ENCODE measurements around the gene IGFBP6.

The IGFBP6 gene

DNA sequence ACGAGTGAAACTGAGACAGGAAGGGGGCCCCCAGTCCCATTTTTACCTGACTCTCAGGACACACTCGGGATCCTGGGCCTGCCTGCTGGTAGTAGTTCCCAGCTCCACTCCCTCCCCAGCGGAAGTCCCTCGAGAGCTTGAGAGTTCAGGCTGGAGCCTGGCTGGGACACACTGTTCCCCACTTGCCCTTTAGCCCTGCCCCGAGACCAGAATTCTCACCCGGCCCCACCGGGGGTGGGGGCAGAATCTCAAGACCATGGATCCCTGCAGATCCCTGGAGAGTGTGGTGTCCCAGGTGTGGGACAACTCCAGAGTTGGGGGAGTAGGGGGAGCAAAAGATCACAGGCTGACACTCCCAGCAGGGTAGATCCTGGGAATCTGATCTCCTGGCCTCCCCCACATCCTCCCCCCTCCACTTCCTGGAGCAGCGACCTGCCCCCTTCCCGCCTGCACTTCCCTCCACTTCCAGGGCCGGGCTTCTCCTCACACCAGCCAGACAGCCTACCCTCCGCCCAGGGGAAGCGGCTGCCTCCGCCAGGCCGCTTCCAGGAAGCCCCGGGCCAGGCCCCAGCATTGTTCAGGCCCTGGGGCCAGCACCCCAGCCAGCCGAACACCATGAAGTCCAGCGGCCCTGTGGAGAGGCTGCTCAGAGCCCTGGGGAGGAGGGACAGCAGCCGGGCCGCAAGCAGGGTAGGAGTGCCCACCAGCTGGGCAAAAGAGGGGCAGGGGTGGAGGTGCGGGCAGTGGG lies 47.7 kb upstream of the IGFBP6 start, which contains the start of gene TNS2 (continued):
- TF ChIP-seq, protein P1, sequence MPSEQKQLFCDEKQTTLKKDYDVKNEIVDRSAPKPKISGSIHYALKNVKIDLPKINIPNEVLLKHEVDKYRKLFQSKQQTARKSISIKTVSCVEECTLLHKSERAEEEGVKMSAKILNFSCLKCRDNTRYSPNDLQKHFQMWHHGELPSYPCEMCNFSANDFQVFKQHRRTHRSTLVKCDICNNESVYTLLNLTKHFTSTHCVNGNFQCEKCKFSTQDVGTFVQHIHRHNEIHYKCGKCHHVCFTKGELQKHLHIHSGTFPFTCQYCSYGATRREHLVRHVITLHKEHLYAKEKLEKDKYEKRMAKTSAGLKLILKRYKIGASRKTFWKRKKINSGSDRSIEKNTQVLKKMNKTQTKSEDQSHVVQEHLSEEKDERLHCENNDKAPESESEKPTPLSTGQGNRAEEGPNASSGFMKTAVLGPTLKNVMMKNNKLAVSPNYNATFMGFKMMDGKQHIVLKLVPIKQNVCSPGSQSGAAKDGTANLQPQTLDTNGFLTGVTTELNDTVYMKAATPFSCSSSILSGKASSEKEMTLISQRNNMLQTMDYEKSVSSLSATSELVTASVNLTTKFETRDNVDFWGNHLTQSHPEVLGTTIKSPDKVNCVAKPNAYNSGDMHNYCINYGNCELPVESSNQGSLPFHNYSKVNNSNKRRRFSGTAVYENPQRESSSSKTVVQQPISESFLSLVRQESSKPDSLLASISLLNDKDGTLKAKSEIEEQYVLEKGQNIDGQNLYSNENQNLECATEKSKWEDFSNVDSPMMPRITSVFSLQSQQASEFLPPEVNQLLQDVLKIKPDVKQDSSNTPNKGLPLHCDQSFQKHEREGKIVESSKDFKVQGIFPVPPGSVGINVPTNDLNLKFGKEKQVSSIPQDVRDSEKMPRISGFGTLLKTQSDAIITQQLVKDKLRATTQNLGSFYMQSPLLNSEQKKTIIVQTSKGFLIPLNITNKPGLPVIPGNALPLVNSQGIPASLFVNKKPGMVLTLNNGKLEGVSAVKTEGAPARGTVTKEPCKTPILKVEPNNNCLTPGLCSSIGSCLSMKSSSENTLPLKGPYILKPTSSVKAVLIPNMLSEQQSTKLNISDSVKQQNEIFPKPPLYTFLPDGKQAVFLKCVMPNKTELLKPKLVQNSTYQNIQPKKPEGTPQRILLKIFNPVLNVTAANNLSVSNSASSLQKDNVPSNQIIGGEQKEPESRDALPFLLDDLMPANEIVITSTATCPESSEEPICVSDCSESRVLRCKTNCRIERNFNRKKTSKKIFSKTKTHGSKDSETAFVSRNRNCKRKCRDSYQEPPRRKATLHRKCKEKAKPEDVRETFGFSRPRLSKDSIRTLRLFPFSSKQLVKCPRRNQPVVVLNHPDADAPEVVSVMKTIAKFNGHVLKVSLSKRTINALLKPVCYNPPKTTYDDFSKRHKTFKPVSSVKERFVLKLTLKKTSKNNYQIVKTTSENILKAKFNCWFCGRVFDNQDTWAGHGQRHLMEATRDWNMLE (tag by site-specific recombination; conservative IDR thresholded peaks at IDR 0.05; ENCODE audit: low read depth), result no peak
- 0 out of 2 replicates have a peak, but pooled peaks have one; percentile 56 for TF ChIP-seq ZNF610 (tag by site-specific recombination; IDR thresholded peaks at IDR 0.05; ENCODE audit: borderline replicate concordance)
- no peak for TF ChIP-seq ZNF747 (tag by site-specific recombination; IDR thresholded peaks at IDR 0.05)
- TF ChIP-seq, protein P2, sequence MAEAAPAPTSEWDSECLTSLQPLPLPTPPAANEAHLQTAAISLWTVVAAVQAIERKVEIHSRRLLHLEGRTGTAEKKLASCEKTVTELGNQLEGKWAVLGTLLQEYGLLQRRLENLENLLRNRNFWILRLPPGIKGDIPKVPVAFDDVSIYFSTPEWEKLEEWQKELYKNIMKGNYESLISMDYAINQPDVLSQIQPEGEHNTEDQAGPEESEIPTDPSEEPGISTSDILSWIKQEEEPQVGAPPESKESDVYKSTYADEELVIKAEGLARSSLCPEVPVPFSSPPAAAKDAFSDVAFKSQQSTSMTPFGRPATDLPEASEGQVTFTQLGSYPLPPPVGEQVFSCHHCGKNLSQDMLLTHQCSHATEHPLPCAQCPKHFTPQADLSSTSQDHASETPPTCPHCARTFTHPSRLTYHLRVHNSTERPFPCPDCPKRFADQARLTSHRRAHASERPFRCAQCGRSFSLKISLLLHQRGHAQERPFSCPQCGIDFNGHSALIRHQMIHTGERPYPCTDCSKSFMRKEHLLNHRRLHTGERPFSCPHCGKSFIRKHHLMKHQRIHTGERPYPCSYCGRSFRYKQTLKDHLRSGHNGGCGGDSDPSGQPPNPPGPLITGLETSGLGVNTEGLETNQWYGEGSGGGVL (tag by site-specific recombination; IDR thresholded peaks at IDR 0.05), result peak; percentile 98
- TF ChIP-seq, protein P3, sequence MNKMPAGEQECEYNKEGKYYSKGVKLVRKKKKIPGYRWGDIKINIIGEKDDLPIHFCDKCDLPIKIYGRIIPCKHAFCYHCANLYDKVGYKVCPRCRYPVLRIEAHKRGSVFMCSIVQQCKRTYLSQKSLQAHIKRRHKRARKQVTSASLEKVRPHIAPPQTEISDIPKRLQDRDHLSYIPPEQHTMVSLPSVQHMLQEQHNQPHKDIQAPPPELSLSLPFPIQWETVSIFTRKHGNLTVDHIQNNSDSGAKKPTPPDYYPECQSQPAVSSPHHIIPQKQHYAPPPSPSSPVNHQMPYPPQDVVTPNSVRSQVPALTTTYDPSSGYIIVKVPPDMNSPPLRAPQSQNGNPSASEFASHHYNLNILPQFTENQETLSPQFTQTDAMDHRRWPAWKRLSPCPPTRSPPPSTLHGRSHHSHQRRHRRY (tag by site-specific recombination; IDR thresholded peaks at IDR 0.05), result no peak
- TF ChIP-seq ZNF530 (tag by site-specific recombination; IDR thresholded peaks at IDR 0.05; ENCODE audit: low read depth), result no peak
- TF ChIP-seq, protein P4, sequence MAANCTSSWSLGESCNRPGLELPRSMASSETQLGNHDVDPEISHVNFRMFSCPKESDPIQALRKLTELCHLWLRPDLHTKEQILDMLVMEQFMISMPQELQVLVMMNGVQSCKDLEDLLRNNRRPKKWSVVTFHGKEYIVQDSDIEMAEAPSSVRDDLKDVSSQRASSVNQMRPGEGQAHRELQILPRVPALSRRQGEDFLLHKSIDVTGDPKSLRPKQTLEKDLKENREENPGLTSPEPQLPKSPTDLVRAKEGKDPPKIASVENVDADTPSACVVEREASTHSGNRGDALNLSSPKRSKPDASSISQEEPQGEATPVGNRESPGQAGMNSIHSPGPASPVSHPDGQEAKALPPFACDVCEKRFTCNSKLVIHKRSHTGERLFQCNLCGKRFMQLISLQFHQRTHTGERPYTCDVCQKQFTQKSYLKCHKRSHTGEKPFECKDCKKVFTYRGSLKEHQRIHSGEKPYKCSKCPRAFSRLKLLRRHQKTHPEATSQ (tag by site-specific recombination; IDR thresholded peaks at IDR 0.05), result no peak
- TF ChIP-seq, protein P5, sequence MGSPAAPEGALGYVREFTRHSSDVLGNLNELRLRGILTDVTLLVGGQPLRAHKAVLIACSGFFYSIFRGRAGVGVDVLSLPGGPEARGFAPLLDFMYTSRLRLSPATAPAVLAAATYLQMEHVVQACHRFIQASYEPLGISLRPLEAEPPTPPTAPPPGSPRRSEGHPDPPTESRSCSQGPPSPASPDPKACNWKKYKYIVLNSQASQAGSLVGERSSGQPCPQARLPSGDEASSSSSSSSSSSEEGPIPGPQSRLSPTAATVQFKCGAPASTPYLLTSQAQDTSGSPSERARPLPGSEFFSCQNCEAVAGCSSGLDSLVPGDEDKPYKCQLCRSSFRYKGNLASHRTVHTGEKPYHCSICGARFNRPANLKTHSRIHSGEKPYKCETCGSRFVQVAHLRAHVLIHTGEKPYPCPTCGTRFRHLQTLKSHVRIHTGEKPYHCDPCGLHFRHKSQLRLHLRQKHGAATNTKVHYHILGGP (tag by site-specific recombination; IDR thresholded peaks at IDR 0.05), result no peak
- TF ChIP-seq ZNF660 (tag by site-specific recombination; IDR thresholded peaks at IDR 0.05), result no peak
- no peak for TF ChIP-seq KLF7 (tag by site-specific recombination; IDR thresholded peaks at IDR 0.05; ENCODE audit: borderline replicate concordance)
- no peak for TF ChIP-seq ZNF146 (tag by site-specific recombination; IDR thresholded peaks at IDR 0.05)
- TF ChIP-seq ZNF23 (tag by site-specific recombination; IDR thresholded peaks at IDR 0.05; ENCODE audit: borderline replicate concordance), result no peak
- TF ChIP-seq, protein P6, sequence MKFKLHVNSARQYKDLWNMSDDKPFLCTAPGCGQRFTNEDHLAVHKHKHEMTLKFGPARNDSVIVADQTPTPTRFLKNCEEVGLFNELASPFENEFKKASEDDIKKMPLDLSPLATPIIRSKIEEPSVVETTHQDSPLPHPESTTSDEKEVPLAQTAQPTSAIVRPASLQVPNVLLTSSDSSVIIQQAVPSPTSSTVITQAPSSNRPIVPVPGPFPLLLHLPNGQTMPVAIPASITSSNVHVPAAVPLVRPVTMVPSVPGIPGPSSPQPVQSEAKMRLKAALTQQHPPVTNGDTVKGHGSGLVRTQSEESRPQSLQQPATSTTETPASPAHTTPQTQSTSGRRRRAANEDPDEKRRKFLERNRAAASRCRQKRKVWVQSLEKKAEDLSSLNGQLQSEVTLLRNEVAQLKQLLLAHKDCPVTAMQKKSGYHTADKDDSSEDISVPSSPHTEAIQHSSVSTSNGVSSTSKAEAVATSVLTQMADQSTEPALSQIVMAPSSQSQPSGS (tag by site-specific recombination; IDR thresholded peaks at IDR 0.05; ENCODE audit: low read depth), result no peak
- TF ChIP-seq RBAK (tag by site-specific recombination; IDR thresholded peaks at IDR 0.05), result no peak
- TF ChIP-seq REPIN1 (tag by site-specific recombination; IDR thresholded peaks at IDR 0.05; ENCODE audit: low read depth), result no peak
- TF ChIP-seq ZNF701 (tag by site-specific recombination; IDR thresholded peaks at IDR 0.05), result no peak
- no peak; the same call in 1 of the 2 replicates for TF ChIP-seq ZNF391 (tag by site-specific recombination; IDR thresholded peaks at IDR 0.05; ENCODE audit: borderline replicate concordance, low read depth)
- no peak for TF ChIP-seq ZNF792 (tag by site-specific recombination; IDR thresholded peaks at IDR 0.05)
- no peak for TF ChIP-seq ZBTB6 (tag by site-specific recombination; IDR thresholded peaks at IDR 0.05)
- TF ChIP-seq ZNF791 (tag by site-specific recombination; IDR thresholded peaks at IDR 0.05), result no peak
- TF ChIP-seq, protein P7, sequence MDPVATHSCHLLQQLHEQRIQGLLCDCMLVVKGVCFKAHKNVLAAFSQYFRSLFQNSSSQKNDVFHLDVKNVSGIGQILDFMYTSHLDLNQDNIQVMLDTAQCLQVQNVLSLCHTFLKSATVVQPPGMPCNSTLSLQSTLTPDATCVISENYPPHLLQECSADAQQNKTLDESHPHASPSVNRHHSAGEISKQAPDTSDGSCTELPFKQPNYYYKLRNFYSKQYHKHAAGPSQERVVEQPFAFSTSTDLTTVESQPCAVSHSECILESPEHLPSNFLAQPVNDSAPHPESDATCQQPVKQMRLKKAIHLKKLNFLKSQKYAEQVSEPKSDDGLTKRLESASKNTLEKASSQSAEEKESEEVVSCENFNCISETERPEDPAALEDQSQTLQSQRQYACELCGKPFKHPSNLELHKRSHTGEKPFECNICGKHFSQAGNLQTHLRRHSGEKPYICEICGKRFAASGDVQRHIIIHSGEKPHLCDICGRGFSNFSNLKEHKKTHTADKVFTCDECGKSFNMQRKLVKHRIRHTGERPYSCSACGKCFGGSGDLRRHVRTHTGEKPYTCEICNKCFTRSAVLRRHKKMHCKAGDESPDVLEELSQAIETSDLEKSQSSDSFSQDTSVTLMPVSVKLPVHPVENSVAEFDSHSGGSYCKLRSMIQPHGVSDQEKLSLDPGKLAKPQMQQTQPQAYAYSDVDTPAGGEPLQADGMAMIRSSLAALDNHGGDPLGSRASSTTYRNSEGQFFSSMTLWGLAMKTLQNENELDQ (tag by site-specific recombination; IDR thresholded peaks at IDR 0.05; ENCODE audit: low read depth), result no peak
- TF ChIP-seq ZNF624 (tag by site-specific recombination; IDR thresholded peaks at IDR 0.05), result no peak
- no peak for TF ChIP-seq ZFP3 (tag by site-specific recombination; IDR thresholded peaks at IDR 0.05; ENCODE audit: low read depth)

All from HEK293 (cell line).